DOHH2 (cell line): ENCODE measurements around the gene NIFK.

ENCODE experiments used
- EZH2phosphoT487 ChIP-seq: fragments of 200-600 bp; sonication (generic); IDR thresholded peaks from 2 replicates; pipeline ENCODE4 v1.6.1; 2017; ENCODE audit warnings: borderline replicate concordance, mild to moderate bottlenecking, antibody characterized with exemption, low read length, moderate library complexity, mixed read lengths
- TF ChIP-seq, protein P1 (sequence below): fragments of 200-600 bp; sonication (generic); IDR thresholded peaks from one replicate; pipeline ENCODE4 v1.5.1; 2014; ENCODE audit warnings: antibody characterized with exemption, mild to moderate bottlenecking, low read depth, low read length; ENCODE audit not compliant: poor library complexity, severe bottlenecking

DNA sequence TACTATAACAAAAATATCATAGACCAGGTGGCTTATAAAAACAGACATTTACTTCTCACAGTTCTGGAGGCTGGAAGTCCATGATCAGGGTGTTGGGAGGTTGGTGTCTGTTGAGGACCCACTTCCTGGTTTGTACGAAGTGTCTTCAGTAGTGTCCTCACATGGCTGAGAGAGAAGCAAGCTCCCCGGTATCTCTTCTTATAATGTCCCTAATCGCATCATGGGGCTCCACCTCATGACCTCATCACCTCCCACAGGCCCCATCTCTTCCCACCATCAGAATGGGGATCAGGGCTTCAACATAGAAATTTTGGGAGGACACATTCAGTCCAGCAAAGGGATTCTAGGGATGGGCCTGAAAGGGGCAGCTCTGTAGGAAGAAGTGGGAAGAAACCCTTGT is 4.8 kb upstream of the NIFK start:
- TF ChIP-seq, protein P1, sequence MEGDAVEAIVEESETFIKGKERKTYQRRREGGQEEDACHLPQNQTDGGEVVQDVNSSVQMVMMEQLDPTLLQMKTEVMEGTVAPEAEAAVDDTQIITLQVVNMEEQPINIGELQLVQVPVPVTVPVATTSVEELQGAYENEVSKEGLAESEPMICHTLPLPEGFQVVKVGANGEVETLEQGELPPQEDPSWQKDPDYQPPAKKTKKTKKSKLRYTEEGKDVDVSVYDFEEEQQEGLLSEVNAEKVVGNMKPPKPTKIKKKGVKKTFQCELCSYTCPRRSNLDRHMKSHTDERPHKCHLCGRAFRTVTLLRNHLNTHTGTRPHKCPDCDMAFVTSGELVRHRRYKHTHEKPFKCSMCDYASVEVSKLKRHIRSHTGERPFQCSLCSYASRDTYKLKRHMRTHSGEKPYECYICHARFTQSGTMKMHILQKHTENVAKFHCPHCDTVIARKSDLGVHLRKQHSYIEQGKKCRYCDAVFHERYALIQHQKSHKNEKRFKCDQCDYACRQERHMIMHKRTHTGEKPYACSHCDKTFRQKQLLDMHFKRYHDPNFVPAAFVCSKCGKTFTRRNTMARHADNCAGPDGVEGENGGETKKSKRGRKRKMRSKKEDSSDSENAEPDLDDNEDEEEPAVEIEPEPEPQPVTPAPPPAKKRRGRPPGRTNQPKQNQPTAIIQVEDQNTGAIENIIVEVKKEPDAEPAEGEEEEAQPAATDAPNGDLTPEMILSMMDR, result no peak
- no peak for TF ChIP-seq EZH2phosphoT487
